Right lung (tissue), 5 donors: ENCODE results near the gene PITPNC1. TPM values are rescaled to one million over a fixed set of nuclear protein-coding genes. Genes with fewer than 3 reads are reported as not detected.
"Not testable (repeated sequence)": the region's sequence is repeated elsewhere in the genome, so short reads cannot be mapped to it uniquely, and the experiment has no call there.

Experiments
- DNase-seq, 2 donors: peaks; one replicate each; pipeline ENCODE4 v3.0.0-alpha.2; 2013
- polyA plus RNA-seq, 5 donors: library from polyadenylated mRNA; unstranded; fragments of 120-200 nt; gene quantifications; one replicate each; pipeline versions ENCODE4 v1.2.1 to v1.2.3, GENCODE V29; 2013; ENCODE audit warnings: inconsistent platforms in 1 of 5, low replicate concordance in 1 of 5; ENCODE audit not compliant: insufficient read length in 5 of 5, insufficient read depth in 1 of 5

The PITPNC1 gene
- polyA plus RNA-seq, 5 donors, result 9.1 to 12.0 (median 10.1) TPM

DNA sequence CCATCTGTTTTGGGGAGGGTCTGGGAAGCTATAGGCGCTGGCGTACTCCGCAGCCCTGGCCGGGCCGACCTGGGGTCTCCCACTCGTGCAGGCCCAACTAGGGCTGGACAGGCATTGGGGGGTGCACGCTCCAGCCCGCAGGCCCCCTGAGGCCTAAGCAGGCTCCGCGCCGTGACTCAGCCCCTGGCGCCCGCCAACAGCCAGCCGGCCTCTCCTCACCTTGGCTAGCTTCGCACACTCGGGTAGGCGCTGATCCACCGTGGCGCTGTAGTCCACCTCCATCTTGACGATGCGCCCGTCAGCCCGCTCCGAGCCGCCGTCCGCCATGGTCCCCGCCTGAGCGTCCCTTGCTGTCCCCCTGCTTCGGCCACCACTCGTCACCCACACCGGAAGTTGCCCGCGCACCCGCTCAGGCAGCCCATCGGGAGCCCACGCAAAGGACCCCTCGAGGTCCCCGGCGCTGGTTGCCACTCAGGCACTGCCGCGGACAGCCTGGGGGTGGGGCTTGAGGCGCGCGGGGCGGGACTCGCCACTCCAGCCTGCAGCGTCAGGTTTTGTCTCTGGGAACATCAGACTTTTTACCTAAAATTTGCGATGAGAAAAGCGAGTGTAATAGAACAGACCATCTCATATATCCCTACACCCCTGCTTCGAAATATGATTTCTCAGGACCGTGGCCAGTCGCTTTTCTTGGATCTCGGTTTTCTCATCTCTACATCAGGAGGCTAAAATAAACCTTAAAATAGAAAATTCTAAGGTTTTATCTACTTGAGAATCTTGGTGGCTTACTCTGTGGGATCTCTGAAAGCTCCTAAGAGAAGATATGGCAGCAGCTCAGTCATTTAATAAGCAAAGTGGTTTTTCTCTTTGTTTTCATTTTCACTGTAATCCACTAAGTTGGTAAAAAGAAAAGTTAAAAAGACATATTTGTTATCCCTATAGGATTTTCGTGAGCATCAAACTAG lies 10.6 kb upstream of the PITPNC1 start, which contains the start of gene PSMD12:
PSMD12 (minus strand) TSS at position 385 of the 965 bp plus-strand sequence; CDS start at position 327, 58 bp downstream.
- DNase-seq, result peak; percentile 91 to 92

DNA sequence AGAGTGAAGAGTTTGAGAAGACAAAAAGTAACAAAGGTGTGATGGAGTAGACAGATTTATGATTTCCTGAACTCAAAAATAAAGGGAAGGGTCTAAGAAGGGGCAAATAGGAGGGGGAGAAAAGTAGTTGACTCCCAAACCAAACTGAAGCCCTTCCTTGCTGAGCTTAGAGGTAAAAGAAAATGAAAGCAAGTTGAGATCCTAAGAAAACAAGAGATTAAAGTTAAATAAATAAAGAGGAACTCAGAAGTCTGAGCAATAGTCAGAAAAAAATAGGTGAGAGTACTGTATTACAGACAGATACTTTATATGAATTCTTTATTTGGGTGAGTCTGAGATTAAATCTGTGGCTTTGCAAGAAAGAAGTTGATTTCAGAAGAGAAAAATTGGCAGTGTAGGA lies 7.4 kb upstream of the PITPNC1 start:
- DNase-seq, result no peak

- no peak for DNase-seq
These were observed 4.3 kb upstream of the PITPNC1 start for GRCh38 chr17:67372751-67373150.

DNA sequence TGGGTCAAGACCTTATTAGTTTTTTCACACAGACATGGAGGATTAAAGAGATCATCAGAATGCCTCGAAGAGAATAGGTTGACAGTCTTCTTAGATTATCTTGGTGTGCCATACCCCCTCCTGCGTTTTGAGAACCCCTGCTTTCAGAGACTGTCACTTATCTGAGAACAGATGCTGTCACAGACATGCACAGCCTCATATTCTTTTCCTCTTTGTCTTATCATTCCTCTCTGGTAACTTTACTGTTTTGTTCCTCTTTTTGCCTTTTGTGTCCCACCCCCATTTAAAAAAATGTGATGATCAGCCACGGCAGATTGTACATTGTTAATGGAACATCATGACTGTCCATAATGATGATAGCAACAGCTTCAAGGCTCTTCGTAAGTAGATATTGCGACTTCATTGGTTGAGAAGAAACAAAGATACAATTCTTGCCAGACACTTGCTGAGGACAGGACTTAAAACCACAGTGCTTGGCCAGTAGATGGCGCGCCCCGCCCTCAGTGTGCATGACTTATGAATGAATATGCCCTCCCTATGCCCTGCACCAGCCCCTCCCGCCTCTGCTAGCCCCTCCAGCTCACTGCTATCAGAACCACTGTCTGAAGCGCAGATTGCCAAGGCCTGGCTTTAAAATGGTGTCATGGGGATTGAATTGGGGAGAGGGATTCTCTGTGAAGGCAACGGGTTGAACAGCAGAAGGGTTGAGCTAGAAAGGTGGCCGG lies 2.6 kb upstream of the PITPNC1 start:
- peak; percentile 61 to 62 for DNase-seq

DNA sequence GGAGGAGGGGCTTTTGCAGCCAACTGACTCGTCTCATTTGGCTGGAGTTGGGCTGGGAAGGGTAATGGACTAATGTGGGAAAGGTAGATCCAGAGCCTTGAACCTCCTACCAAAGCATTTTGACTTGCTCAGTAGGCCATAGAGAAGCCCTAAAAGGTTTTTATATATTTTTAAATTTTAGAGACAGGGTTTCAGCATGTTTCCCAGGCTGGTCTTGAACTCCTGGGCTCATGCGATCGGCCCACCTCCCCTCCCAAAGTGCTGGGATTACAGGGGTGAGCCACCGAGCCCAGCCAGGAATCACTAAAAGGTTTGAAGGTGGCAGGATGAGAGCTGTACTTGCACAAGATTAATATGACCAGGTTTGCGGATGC lies 2.0 kb upstream of the PITPNC1 start:
- no peak for DNase-seq

DNA sequence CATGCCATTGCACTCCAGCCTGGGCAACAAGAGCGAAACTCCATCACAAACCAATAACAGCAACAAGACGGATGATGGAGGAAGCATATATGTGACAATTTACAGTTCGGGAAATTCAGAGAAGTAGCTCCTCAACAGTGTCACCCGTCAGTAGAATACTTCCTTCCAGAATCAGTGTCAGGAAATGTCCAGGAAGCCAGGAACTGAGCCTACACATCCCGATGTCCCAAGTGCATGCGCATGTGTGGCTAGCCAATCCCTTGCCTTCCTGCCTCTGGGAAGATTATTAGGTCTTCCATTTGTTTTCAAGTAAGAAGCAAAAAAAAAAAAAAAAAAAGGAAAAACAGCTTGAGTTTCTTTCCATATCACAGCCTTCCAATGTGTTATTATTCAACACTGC lies 1.4 kb upstream of the PITPNC1 start:
- no peak for DNase-seq

DNA sequence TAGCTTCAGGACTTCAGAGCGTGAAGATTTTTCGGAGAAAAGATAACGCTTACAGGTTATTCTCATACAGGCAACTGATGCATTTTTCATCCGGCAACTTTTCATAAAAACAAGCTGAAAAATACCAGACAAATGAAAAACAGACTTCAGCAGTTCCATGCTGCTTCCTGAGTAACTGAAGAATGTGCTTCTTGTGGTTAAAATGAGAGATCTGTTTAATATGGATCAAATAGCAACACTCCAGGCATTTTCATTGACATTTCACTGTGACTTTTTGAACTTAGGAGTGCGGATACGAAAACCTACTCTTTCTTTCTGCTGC lies 705 bp upstream of the PITPNC1 start:
- DNase-seq, result no peak

DNA sequence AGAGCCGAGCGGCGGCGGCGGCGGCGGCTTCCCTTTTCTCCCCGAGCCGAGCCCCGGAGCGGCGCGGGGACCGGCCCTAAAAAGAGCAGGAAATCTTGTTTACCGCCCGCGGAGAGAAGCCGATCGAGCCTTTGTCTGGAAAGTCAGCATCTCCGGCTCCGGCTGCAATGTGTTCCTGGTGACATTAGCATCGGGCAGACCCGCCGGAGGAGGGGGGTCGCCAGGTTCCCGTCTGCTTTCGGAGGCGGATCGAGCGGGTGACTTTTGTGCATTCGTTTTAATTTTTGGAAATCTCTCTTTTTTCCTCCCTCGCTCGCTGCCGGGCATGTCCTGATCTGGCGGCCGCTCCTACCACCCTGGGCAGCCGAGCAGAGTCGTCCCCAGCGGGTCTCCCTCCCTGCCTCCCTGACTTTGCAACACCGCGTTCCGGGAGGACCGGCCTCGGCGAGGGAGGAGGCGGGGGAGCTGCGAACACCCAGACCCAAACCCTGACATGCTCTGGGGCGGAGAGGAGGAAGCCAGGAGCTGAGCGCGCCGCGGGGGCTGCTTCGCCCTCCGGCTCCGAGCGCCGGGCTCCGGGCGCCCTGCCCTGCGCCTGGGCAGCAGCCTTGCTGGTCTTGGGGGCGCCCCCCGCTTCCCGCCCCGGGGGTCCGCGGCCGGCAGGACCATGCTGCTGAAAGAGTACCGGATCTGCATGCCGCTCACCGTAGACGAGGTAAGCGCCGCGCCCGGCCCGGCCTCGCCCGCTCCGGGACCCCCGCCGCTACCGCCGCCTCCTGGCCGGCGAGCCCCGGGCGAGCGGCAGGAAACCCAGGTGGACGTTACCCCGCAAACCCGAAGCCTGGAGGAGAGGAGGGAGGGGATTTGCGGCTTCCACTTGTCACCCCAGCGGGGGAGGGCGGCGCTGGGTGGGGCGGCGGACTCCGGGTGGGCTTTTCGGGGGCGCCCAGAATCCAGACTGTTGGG lies 690 bp downstream of the PITPNC1 start:
- DNase-seq, result peak; percentile 37 to 42

DNA sequence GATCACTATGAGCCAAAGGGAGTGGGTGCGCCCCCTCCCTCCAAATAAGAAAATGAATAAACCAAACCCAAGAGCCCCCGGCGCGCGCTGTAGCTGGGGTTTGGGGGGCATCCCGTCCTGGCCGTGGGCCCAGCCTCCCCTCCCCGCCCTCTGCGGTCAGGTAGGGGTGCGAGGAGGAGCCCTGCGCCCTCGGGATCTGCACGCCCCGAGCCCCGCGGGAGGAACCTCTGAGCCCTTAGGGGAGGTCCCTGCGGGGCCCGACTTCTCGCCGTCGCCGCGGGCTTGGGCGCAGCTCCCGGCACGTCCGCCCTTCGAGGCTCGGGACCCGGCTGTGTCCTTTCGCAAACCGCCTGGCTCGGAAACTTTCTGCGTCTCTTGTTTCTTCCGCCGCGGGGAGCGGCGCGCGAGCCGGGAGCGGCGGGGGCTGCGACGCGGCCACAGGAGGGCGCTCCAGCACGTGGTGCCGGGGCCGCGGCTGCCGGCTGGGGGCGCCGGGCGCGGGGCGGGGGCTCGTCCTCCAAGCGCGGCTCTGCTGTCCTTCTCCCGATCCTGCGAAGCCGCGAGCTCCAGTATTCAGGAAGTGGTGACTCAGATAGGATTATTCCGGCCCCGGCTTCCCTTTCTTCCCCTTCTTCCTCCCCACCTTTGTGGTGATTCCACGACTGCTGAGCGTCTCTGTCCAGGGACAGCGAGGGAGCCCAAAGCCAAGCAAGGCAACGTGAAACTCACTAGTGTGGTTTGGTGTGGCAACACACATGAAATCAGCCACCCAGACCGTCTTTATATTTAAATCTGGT lies 1.6 kb downstream of the PITPNC1 start:
- peak; percentile 66 to 78 for DNase-seq

- DNase-seq, result no peak
These were observed 2.2 kb downstream of the PITPNC1 start for GRCh38 chr17:67379251-67379630.

DNA sequence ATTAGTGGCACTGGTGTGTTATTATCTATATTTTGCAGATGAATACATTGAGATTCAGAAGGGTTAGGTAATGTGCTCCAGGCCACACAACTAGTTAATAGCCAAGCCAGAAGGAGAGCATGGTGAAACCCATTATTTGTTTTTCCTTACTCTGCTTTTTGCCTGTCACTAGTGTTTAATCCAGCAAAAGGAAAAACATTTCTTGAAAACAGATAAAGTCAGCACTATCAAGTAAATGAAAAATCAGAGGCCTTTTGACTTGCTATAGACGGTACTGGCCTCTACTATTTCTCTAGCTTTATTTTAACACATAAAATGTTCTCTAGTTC lies 4.8 kb downstream of the PITPNC1 start:
- no peak for DNase-seq

- no peak for DNase-seq
These were observed 8.3 kb downstream of the PITPNC1 start for GRCh38 chr17:67385122-67385988.

DNA sequence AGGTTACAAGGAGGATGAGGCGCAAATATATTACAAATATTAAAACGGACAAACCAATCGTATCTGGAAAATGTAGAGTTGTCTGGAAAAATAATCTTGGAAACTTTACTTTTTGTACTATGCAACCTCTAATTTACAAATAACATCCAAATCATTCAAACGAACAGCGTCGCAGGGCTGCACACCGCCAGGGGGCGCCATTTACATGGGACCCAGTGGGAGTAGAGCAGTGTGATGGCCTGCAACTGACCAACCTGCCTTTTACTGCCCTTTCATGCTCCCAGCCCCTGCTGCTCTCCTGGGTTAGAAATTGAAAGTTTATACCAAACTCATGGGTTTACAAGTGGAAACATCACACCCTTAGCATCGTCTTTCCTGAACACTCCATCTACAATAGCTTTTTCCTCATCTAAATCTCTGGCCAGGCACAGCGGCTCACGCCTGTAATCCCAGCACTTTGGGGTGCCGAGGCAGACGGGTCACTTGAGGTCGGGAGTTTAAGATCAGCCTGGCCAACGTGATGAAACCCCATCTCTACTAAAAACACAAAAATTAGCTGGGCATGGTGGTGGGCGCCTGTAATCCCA lies 10.0 kb downstream of the PITPNC1 start:
- DNase-seq, result no peak

DNA sequence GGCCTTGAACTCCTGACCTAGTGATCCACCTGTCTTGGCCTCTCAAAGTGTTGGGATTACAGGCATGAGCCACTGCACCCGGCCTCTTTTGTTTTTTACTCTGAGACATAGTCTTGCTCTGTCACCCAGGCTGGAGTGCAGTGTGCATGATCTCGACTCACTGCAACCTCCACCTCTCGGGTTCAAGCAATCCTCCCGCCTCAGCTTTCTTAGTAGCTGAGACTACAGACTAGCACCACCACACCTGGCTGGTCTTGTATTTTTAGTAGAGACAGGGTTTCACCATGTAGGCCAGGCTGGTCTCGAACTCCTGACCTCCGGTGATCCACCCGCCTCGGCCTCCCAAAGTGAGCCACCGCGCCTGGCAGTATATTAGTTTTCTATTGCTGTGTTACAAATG lies 11.5 kb downstream of the PITPNC1 start:
- DNase-seq, result not testable (repeated sequence)

GRCh38 chr17:67388986-67389385 lies 11.9 kb downstream of the PITPNC1 start:
- DNase-seq, result no peak

GRCh38 chr17:67390006-67390645 lies 13.0 kb downstream of the PITPNC1 start:
- no peak for DNase-seq

DNA sequence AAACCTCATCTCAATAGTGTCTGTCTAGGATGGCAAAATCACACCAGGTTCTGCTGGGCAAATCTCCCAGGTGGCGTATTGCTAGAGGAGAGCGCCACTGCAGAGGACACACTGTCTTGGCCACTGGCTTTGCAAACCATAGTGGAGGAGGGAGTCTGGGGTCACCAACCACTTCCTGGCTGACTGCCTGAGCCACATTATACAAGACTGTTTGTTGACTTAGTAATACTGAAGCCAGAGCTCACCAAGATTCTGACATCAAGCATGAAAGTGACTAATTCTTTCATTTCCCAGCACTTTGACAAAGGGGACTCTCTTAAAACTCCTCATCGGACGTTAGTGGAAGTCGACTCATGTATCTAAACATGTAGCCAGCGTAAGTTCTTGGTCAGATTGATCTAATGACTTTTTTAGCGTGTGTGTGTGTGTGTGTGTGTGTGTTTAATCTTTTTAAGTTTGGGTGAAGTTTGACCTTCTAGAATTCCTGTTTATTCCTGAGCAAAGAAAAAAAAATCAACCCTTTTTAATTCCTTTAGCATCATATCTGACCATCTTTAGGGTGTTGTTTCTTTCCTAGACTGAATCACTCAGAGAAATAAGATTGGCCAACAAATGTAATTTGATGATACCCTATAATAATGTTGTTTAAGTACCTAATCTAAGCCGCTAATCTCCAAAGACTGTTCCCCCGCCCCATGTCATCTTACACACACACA lies 13.7 kb downstream of the PITPNC1 start:
- peak in 1 of 2 donors; percentile 44 for DNase-seq

GRCh38 chr17:67392111-67392510 lies 15.0 kb downstream of the PITPNC1 start:
- no peak for DNase-seq
